ENCODE measurements around the gene ST8SIA5.

- TF ChIP-seq CTCF (IDR thresholded peaks at IDR 0.05) (no peak), EP300 (IDR thresholded peaks at IDR 0.05) (no peak), POLR2A (IDR thresholded peaks at IDR 0.05) (no peak)
These were observed 45.4 kb downstream of the ST8SIA5 start for GRCh38 chr18:46711444-46711863.
